Activated naive CD8-positive, alpha-beta T cell treated with anti-CD3 and anti-CD28 coated beads, Interleukin-2, amount 50 U/mL, for 16 hours (primary cell): ENCODE results near the gene TLX2.
"Not testable (repeated sequence)": the region's sequence is repeated elsewhere in the genome, so short reads cannot be mapped to it uniquely, and the experiment has no call there.

Experiments used
- DNase-seq: peaks from one replicate; pipeline ENCODE4 v3.0.0-alpha.2; 2020; ENCODE audit warnings: low read depth, low spot score

The TLX2 gene

DNA sequence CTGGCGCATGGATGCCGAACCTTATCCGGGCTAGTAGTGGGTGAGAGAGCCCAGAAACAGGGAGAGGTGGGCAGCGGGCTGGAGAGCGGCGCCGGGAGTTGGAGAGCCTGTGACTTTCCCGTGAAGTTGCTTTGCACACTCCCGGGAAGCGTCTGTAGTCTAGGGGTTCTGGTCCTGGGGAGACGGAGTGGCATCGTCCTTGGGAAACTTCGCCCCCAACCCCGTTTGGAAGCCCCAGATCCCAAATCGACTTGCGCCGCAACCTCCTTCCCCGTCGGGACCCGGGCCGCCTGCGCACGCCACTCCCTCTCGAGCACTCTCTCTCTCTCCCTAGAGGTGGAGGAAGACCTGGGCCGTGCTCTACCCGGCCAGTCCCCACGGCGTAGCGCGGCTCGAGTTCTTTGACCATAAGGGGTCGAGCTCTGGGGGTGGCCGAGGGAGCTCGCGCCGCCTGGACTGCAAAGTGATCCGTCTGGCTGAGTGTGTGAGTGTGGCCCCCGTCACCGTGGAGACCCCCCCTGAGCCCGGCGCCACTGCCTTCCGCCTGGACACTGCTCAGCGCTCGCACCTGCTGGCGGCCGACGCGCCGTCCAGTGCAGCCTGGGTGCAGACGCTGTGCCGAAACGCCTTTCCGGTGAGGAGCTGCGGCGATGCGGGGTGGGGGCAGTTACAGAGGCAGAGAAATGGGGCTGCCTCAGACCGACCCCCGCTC lies 40.7 kb downstream of the TLX2 start:
- no peak for DNase-seq

DNA sequence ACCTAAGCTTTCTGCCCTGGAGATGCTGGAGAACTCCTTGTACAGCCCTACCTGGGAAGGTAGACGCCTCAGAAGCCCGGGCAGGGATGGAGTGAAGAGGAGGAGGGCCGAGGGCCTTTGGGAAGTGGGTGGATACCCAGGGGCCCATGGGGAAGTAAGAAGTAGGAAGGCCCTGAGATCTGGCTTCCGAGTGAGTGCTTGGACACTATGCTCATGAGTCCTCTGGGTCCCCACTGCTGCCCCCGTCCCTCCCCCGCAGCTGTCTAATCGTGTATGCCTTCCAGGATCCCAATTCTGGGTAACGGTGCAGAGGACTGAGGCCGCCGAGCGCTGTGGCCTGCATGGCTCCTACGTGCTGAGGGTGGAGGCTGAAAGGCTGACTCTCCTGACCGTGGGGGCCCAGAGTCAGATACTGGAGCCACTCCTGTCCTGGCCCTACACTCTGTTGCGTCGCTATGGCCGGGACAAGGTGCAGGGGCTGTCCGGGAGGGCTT lies 41.4 kb downstream of the TLX2 start:
- DNase-seq: no peak

DNA sequence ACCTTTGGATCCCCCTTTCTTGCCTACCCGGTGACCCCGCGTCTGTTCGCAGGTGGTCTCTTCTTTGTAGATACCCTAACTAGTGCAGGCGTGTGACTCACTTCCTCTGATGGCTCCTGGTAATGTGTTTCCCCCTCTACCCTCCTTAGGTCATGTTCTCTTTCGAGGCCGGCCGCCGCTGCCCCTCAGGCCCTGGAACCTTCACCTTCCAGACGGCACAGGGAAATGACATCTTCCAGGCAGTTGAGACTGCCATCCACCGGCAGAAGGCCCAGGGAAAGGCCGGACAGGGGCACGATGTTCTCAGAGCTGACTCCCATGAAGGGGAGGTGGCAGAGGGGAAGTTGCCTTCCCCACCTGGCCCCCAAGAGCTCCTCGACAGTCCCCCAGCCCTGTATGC lies 41.9 kb downstream of the TLX2 start:
- no peak for DNase-seq

GRCh38 chr2:74556831-74557370 lies 42.7 kb downstream of the TLX2 start:
- DNase-seq: no peak

GRCh38 chr2:74558284-74559230 lies 44.3 kb downstream of the TLX2 start:
- no peak for DNase-seq

GRCh38 chr2:74559912-74560311 lies 45.7 kb downstream of the TLX2 start:
- no peak for DNase-seq

DNA sequence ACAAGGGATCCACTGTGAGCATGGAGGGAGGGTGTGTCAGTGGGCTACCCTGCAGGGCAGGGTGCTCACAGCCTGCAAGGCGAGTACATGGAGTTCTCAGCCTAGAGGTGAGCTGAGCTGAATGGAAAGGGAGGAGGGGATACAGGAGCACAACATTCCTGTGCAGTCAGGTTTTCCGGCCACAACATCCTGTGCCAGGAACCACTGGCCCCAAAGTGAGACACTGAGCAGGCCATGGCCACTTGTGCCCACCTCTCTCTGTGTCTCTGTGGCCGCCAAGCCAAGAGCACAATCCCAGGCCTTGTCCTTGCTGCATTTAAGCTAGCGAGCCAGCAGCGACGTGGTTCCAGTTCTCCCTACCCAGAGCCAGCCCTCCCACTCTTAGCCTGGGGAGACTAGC lies 46.3 kb downstream of the TLX2 start:
- DNase-seq: no peak

DNA sequence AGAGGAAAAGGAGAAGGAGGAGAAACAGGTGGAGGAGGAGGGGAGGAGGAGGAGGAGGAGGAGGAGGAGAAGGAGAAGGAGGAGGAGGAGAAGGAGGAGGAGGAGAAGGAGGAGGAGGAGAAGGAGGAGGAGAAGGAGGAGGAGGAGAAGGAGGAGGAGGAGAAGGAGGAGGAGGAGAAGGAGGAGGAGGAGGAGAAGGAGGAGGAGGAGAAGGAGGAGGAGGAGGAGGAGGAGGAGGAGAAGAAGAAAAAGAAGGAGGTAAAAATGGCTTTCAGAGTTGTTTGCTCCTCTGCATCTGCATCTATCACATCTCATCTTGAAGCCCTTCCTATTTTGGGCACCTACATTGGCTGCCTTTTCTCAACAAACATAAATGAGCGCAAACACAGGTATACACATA lies 46.8 kb downstream of the TLX2 start:
- DNase-seq: not testable (repeated sequence)

DNA sequence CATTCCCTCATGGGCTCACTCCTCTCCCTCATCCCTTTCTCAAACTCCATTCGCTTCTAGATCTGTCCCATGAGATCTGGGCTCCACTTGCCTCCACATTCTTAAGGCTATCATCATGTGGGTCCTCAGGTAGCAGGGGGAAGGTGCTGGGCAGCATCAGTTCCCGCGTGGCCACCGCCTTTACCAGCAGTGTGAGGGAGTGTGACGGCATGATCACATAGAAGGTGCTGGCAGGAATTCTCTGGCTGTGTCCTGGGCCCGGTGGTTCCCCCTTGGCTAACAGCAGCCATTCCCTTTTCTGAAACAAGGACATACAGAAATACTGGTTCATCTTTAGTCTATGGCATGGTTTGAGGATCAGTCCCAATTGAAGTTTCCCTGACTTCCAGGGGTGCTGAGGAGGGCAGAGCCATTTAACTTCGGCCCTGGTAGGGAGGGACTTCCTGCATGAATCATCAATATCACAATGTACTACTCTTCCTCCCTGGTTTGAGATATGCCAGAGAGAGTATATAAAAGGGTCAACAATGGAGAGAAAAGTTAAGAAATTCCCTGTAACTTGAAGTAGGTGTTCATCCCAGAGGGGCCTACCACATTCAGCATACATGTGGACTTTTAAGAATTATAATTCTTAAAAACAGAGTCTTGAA lies 48.0 kb downstream of the TLX2 start:
- DNase-seq: no peak

DNA sequence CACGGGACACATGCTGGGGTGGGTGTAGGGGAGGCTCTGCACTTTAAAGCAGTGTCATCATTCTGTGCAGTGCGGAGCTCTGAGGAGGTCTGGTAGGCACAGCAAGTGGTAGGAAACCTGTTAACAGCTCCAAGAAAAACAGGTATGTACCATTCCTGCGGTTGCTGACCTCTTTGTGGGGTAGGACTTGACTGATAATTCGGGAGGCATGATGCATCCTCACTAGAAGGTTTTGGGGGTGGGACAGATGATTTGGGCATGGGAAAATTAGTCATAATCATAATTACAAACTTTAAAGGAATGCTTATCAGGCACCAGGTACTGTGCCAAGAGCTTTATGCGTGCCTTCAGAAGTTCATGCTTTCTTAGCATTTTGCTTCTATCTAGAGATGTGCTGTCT lies 50.0 kb downstream of the TLX2 start:
- DNase-seq: no peak

DNA sequence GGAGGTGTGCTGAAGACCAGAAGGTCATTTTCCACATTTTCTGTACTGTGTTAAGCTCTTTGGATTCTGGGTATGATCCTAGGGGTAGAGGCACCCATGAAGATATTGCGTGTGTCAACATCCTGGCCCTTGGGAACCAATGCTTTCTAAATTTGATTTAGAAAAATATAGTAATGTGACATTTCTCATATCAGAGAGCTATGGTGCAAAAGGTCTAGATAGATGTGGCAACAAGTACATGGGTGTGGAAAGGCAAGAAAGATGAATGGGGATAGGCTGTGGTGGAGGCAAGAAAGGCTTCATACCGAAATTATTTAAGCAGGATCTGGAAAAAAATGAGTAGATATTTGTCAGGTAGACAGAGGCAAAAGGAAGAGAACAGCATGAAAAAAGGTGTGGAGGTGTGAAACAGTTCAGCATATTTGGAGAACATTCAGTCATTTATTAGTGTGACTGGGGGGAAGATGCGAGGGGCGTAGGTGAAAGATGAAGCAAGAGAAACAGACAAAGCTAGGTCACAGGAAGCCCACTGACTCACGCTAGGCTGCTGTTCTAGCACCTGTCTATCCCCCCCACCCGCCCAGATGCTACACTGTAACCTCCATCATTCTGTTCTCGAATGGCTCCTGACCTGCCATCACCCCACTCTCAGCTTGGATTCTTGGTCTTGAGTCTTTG lies 52.0 kb downstream of the TLX2 start:
- no peak for DNase-seq

DNA sequence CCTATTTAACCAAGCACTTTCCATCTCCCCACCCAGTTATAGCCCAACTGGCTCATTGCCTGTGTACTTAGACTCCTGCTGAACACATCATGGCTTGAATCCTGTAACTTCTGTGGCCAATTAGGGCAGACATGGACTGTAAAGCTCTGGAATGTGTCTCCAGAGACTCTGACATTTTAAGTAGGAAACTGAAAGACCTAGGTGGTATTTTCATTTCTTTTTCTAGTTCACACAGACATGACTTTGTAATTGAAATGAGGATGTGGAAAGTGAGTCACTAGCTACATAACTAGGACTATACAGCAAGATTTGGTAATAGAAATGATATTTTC lies 52.5 kb downstream of the TLX2 start:
- DNase-seq: no peak
